ENCODE results near the gene LIMS2. TPM values are rescaled to one million over a fixed set of nuclear protein-coding genes. Genes with fewer than 3 reads are reported as not detected.
A peak's percentile ranks its signal among the peaks of the same experiment; 100 is the strongest.

The LIMS2 gene
- total RNA-seq, 1 donor from 2014 or later, result 171 TPM

DNA sequence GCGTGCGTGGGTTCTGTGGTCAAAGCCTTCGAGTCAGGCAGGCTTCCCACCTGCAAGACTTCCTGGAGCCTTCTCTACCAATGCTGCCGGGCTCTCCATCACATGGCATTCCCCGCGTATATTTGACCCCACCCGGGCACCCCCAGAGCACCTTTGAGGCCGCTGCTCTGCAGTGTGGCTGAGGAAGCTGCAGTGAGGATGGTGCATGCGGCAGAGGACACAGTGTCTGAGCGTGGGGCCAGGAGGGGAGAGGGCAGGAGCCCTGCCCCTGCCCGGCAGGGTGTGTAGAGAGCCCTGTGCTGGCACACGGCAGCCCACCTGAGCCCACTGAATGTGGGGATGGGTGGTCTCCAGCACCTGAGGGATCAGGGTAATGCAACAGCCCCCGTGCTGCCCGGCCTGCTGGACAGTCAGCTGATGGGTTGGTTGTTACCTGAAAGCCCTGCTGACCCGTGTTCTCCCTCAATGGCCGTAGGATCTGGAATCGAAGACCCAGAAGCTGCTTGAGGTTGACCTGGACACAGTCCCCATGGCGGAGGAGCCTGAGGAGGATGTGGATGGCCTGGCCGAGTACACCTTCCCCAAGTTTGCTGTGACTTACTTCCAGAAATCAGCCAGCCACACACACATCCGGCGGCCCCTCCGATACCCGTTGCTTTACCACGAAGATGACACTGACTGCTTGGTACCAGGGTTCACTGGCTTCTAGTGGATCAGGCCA is 66.1 kb downstream of the LIMS2 start:
- H3K27ac Mint-ChIP-seq (ENCODE audit: unreplicated experiment), result no peak overlapping the region
- H3K9me3 Mint-ChIP-seq (ENCODE audit: low read depth), result peaks cover 16% of the 10 kb centered on the region
- no peak overlapping the region for H3K4me3 Mint-ChIP-seq (ENCODE audit: unreplicated experiment)
- DNase-seq (ENCODE audit: low spot score), result no peak
- H3K27me3 Mint-ChIP-seq (ENCODE audit: low read depth), result no peaks in the 10 kb centered on the region
- peaks cover 9% of the 10 kb centered on the region for H3K36me3 Mint-ChIP-seq (ENCODE audit: low read depth)
- TF ChIP-seq CTCF (IDR thresholded peaks at IDR 0.05), result no peak
- H3K4me1 Mint-ChIP-seq (ENCODE audit: low read depth), result no peaks in the 10 kb centered on the region

- Mint-ChIP-seq H3K36me3 (ENCODE audit: low read depth) (peaks cover 4% of the 10 kb centered on the region), H3K9me3 (ENCODE audit: low read depth) (peaks cover 10% of the 10 kb centered on the region), H3K27me3 (ENCODE audit: low read depth) (no peaks in the 10 kb centered on the region), H3K27ac (ENCODE audit: unreplicated experiment) (no peak overlapping the region), H3K4me3 (ENCODE audit: unreplicated experiment) (no peak overlapping the region), H3K4me1 (ENCODE audit: low read depth) (no peaks in the 10 kb centered on the region)
- no peak for DNase-seq (ENCODE audit: low spot score)
- no peak for TF ChIP-seq CTCF (IDR thresholded peaks at IDR 0.05)
These were observed 67.0 kb downstream of the LIMS2 start for GRCh38 chr2:127608061-127609030.

GRCh38 chr2:127607399-127607908 is 67.9 kb downstream of the LIMS2 start:
- H3K4me3 Mint-ChIP-seq (ENCODE audit: unreplicated experiment), result no peak overlapping the region
- no peak overlapping the region for H3K27ac Mint-ChIP-seq (ENCODE audit: unreplicated experiment)
- peaks cover 11% of the 10 kb centered on the region for H3K9me3 Mint-ChIP-seq (ENCODE audit: low read depth)
- H3K4me1 Mint-ChIP-seq (ENCODE audit: low read depth), result no peaks in the 10 kb centered on the region
- peaks cover 5% of the 10 kb centered on the region for H3K36me3 Mint-ChIP-seq (ENCODE audit: low read depth)
- peak; percentile 24 for DNase-seq (ENCODE audit: low spot score)
- H3K27me3 Mint-ChIP-seq (ENCODE audit: low read depth), result no peaks in the 10 kb centered on the region
- no peak for TF ChIP-seq CTCF (IDR thresholded peaks at IDR 0.05)

DNA sequence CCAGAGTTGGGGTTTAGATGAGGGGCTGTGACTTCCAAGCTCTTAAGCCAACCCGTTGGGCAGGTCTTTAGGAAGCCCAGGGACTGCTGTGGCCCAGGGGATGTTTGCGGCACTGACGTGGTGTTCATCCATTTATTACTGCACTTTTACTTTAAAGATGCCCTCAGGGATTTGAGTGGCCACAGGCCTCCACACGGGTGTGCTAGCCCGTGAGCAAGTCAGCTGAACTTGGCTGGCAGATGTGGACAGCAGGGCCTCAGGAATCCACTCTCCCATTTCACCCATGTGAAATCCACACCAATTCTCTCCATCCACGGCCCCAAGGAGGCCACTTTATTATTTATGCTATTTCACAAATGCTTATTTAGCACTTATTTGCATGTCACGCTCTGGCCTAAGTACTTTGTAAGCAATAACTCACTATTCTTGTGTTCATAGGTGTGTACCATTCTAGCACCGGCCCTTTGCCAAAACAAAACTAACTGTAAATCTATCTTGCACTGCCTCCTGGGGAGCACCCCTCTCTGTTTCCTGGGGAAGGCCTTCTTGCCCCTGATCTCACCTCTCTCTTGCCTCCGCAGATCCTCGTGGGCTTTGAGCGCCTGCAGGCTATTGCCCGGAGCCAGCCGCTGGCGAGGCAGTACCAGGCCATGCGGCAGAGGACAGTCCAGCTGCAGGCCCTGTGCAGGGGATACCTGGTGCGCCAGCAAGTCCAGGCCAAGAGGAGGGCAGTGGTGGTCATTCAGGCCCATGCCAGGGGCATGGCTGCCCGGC is 68.5 kb downstream of the LIMS2 start:
- TF ChIP-seq CTCF (IDR thresholded peaks at IDR 0.05), result no peak
- Mint-ChIP-seq H3K27me3 (ENCODE audit: low read depth) (no peaks in the 10 kb centered on the region), H3K36me3 (ENCODE audit: low read depth) (peaks cover 6% of the 10 kb centered on the region), H3K27ac (ENCODE audit: unreplicated experiment) (no peak overlapping the region), H3K4me3 (ENCODE audit: unreplicated experiment) (no peak overlapping the region), H3K9me3 (ENCODE audit: low read depth) (peaks cover 16% of the 10 kb centered on the region), H3K4me1 (ENCODE audit: low read depth) (no peaks in the 10 kb centered on the region)
- DNase-seq (ENCODE audit: low spot score), result peak; percentile 88
